Naive thymus-derived CD4-positive, alpha-beta T cell (primary cell): ENCODE results near the gene GPR183. TPM values are rescaled to one million over a fixed set of nuclear protein-coding genes. Genes with fewer than 3 reads are reported as not detected.
A peak's percentile ranks its signal among the peaks of the same experiment; 100 is the strongest.

Source experiments
- ATAC-seq: fragments of 150-1000 bp; cut with Tn5 transposase; 2 replicates; pipeline ENCODE4 v1.10.0; 2021; ENCODE audit warnings: mild to moderate bottlenecking, moderate library complexity
- CTCF ChIA-PET: fragments of 350-600 bp; sonication (Branson Sonifier 250); formaldehyde crosslinking; loops from one replicate; lab custom pipeline; 2021; ENCODE audit warnings: antibody characterized with exemption; lab: Charles Lee
- POLR2A ChIA-PET: fragments of 350-600 bp; sonication (Branson Sonifier 250); formaldehyde crosslinking; loops from one replicate; lab custom pipeline; 2021; ENCODE audit warnings: antibody characterized with exemption, inconsistent platforms; lab: Charles Lee
- DNase-seq, 9 donors: peaks; one replicate each; pipeline versions ENCODE4 v3.0.0 to v3.0.0-alpha.2; 2020 to 2022; ENCODE audit warnings: mixed read lengths in 1 of 9
- H3K27ac ChIP-seq: one replicate; pipeline ENCODE4 v1.7.0; 2013; ENCODE audit warnings: mild to moderate bottlenecking, low read depth, low read length, moderate library complexity
- H3K27me3 ChIP-seq, 2 donors: one replicate each; pipeline ENCODE4 v1.7.0; 2013; ENCODE audit warnings: low read length in 2 of 2, mild to moderate bottlenecking in 2 of 2, moderate library complexity in 2 of 2; ENCODE audit not compliant: control insufficient read depth in 2 of 2, insufficient read depth in 2 of 2
- H3K36me3 ChIP-seq, 3 experiments: 1 replicate in 2 of 3; 2 replicates in 1 of 3; pipeline ENCODE4 v1.7.0; 2013; ENCODE audit warnings: low read length in 3 of 3, mild to moderate bottlenecking in 3 of 3, moderate library complexity in 1 of 3; ENCODE audit not compliant: insufficient read depth in 3 of 3, control insufficient read depth in 2 of 3
- H3K4me1 ChIP-seq, 2 donors: one replicate each; pipeline ENCODE4 v1.7.0; 2013; ENCODE audit warnings: low read length in 2 of 2, mild to moderate bottlenecking in 2 of 2, moderate library complexity in 1 of 2; ENCODE audit not compliant: control insufficient read depth in 2 of 2, insufficient read depth in 2 of 2
- H3K4me3 ChIP-seq: 2 replicates; pipeline ENCODE4 v1.7.0; 2013; ENCODE audit warnings: mild to moderate bottlenecking, low read length
- H3K9me3 ChIP-seq, 3 experiments: 1 replicate in 2 of 3; 2 replicates in 1 of 3; pipeline ENCODE4 v1.7.0; 2013; ENCODE audit warnings: low read length in 3 of 3; ENCODE audit not compliant: control insufficient read depth in 2 of 3
- H3K27ac Mint-ChIP-seq, 9 donors: one replicate each; pipeline ENCODE4 v1.8.0; 2020 to 2022; ENCODE audit warnings: mixed read lengths in 9 of 9, mild to moderate bottlenecking in 8 of 9, moderate library complexity in 5 of 9, inconsistent platforms in 2 of 9
- H3K27me3 Mint-ChIP-seq, 5 donors: one replicate each; pipeline ENCODE4 v1.8.0; 2021 to 2022; ENCODE audit warnings: mixed read lengths in 5 of 5, mild to moderate bottlenecking in 1 of 5
- H3K36me3 Mint-ChIP-seq, 5 donors: one replicate each; pipeline ENCODE4 v1.8.0; 2020 to 2022; ENCODE audit warnings: mixed read lengths in 5 of 5, mild to moderate bottlenecking in 3 of 5, inconsistent platforms in 1 of 5
- H3K4me1 Mint-ChIP-seq, 7 donors: one replicate each; pipeline ENCODE4 v1.8.0; 2020 to 2022; ENCODE audit warnings: mixed read lengths in 7 of 7, mild to moderate bottlenecking in 3 of 7, inconsistent platforms in 1 of 7
- H3K4me3 Mint-ChIP-seq, 10 donors: one replicate each; pipeline ENCODE4 v1.8.0; 2020 to 2022; ENCODE audit warnings: mild to moderate bottlenecking in 10 of 10, mixed read lengths in 10 of 10, moderate library complexity in 6 of 10, inconsistent platforms in 2 of 10
- H3K9me3 Mint-ChIP-seq, 11 donors: one replicate each; pipeline ENCODE4 v1.8.0; 2020 to 2022; ENCODE audit warnings: mixed read lengths in 11 of 11, mild to moderate bottlenecking in 4 of 11, inconsistent platforms in 1 of 11, moderate library complexity in 1 of 11
- intact Hi-C, 2 donors: fragments of 100-400 bp; cut with micrococcal nuclease; formaldehyde crosslinking; loops; one replicate each; pipeline ENCODE4 v1.15.1; 2023
- polyA plus RNA-seq, 2 donors: library from polyadenylated mRNA; unstranded; fragments of 300-500 nt; fragmentation: Illumina TruSeq; gene quantifications; one replicate each; pipeline ENCODE4 v1.2.3, GENCODE V29; 2021
- total RNA-seq, 6 experiments: library from RNA in 5 of 6; stranded (reverse) in 5 of 6; gene quantifications; 1 replicate in 5 of 6; 2 replicates in 1 of 6; pipeline ENCODE4 v1.2.3 and lab custom pipeline; 2021 to 2026

GPR183 gene
- total and polyA plus RNA-seq, 7 experiments from 2014 or later = 26.8 to 241 (median 216) TPM

DNA sequence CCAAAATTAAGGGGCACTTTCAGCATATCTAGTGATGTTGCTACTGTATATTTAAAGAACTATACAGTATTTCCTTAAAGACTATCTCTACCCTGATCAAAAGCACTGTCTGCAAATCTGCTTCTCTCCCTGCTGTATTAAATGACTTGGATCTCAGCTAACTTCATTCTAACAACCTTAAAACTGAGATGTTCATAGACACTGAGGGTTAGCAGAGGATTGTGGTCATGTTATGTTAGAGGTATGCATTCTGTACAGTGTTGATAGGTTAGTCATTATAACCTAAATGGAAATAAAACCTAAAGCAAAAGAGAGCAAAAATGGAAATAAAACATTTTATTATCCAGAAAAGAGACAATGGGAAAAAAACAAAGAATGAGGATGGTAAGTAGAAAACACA is 9.9 kb downstream of the GPR183 start:
- intact Hi-C loops = loop anchor here (1.0 to 10.0 kb wide), 4 partner anchors 8 to 307 kb away; partner anchors contain the start of gene CLYBL (in 1 of the 2)
- Histone ChIP-seq H3K27me3 (no peaks in the 10 kb centered on the region), H3K4me3 (peak overlapping the region; percentile 28), H3K9me3 (no peaks in the 10 kb centered on the region), H3K36me3 (peaks cover 0 to 21% (median 19%) of the 10 kb centered on the region in 3 experiments), H3K4me1 (peaks cover 81 to 87% of the 10 kb centered on the region in 2 donors), H3K27ac (peak overlapping the region; percentile 73)
- Mint-ChIP-seq H3K9me3 (peaks cover 0 to 2% (median 0%) of the 10 kb centered on the region in 11 donors), H3K36me3 (peaks cover 10 to 43% (median 34%) of the 10 kb centered on the region in 5 donors), H3K4me1 (peaks cover 61 to 94% (median 88%) of the 10 kb centered on the region in 7 donors), H3K27ac (peak overlapping the region; percentile 86 to 98 (median 93)), H3K4me3 (peak overlapping the region; percentile 14 to 91 (median 82)), H3K27me3 (no peaks in the 10 kb centered on the region)
- ChIA-PET CTCF (interaction anchor here (0.7 to 3.7 kb wide), 10 partner anchors 9 to 1455 kb away, joined by 3 to 19 read pairs (median 5); no protein-coding TSS in a partner anchor), POLR2A (interaction anchor here (0.9 to 14.3 kb wide), 13 partner anchors 9 to 97 kb away, joined by 3 to 364 read pairs (median 7); partner anchors contain the start of genes GPR183 and UBAC2)
- no peak for DNase-seq
- ATAC-seq = no peak

DNA sequence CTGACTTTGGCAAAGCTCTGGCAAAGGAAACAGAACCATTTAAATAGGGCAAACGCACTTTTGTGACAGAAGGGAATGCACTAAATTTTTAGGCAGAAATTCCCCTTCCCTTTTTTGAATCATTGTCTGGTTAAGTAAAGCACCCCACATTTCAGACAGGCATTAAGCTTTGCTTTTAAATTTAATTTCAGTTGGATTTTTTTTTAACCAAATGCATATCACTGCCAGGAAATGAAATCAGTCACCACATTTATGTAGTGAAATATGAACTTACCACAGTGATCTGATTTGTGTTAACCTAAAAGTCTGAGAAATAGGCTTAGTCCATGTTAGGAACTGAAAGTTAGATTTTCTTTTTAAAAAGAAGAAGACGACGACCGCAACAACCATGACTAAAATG is 10.8 kb downstream of the GPR183 start:
- ChIA-PET CTCF (interaction anchor here (0.6 to 3.7 kb wide), 6 partner anchors 12 to 222 kb away, joined by 3 to 19 read pairs (median 4); no protein-coding TSS in a partner anchor), POLR2A (interaction anchor here (0.6 to 14.3 kb wide), 10 partner anchors 10 to 96 kb away, joined by 3 to 364 read pairs (median 14); partner anchors contain the start of genes GPR183 and UBAC2)
- Histone ChIP-seq H3K4me1 (peaks cover 78 to 81% of the 10 kb centered on the region in 2 donors), H3K4me3 (peak overlapping the region; percentile 28), H3K27me3 (no peaks in the 10 kb centered on the region), H3K27ac (peak overlapping the region; percentile 73), H3K9me3 (no peaks in the 10 kb centered on the region), H3K36me3 (peaks cover 0 to 21% (median 19%) of the 10 kb centered on the region in 3 experiments)
- intact Hi-C loops = loop anchor here (1.0 to 10.0 kb wide), 4 partner anchors 11 to 308 kb away; partner anchors contain the start of genes CLYBL (in 1 of the 2) and GPR183 (in 1 of the 2)
- Mint-ChIP-seq H3K4me1 (peaks cover 60 to 94% (median 88%) of the 10 kb centered on the region in 7 donors), H3K9me3 (peaks cover 0 to 2% (median 0%) of the 10 kb centered on the region in 11 donors), H3K36me3 (peaks cover 10 to 43% (median 34%) of the 10 kb centered on the region in 5 donors), H3K27me3 (no peaks in the 10 kb centered on the region), H3K27ac (peak overlapping the region; percentile 89 to 98 (median 93)), H3K4me3 (peak overlapping the region; percentile 73 to 91 (median 82))
- DNase-seq (peak in 6 of 9 donors; percentile 49 to 69 (median 57)), ATAC-seq (peak; percentile 59)

DNA sequence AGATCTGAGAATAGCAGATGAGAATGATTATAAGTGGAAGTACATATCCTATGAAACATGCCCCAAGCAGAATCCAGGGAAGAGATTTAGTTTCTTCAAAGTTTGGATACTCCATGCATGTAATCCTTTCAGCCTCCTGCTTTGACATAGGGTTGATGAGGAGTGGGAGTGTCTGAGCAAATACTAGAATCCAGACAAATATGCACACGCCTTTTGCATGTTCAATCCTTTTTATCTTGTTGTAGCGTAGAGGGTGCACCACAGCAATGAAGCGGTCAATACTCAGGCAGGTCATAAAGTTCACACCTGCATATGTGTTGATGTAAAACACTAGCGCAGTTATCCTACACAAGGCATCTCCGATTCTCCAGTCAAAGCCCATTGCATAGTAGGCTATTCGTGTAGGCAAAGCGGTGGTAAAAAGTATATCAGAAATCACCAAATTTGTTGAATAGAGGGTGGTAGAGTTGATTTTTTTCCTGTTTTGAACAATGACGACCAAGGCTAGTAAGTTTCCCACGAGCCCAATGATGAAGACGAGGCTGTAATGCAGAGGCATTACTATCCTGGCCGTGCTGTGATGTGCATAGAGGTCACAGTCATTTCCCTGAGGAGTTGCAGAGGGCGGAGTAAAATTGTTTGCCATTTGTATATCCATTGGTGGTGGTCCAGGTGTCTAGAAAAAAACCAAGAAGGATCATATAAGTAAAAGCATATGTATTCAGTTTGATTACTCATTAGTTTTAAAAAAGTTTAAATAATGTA is 11.5 kb downstream of the GPR183 start:
- Histone ChIP-seq H3K4me3 (peak overlapping the region; percentile 10), H3K27ac (peak overlapping the region; percentile 73), H3K27me3 (no peaks in the 10 kb centered on the region), H3K9me3 (no peaks in the 10 kb centered on the region), H3K4me1 (peaks cover 78 to 82% of the 10 kb centered on the region in 2 donors), H3K36me3 (peaks cover 0 to 21% (median 19%) of the 10 kb centered on the region in 3 experiments)
- H3K4me1 Mint-ChIP-seq = peaks cover 64 to 97% (median 91%) of the 10 kb centered on the region in 7 donors
- intact Hi-C loops = loop anchor here (1.0 to 10.0 kb wide), 4 partner anchors 12 to 309 kb away; partner anchors contain the start of genes CLYBL (in 1 of the 2) and GPR183 (in 1 of the 2)
- CTCF ChIA-PET = interaction anchor here (0.5 to 2.3 kb wide), 5 partner anchors 13 to 119 kb away, joined by 3 to 6 read pairs (median 3); no protein-coding TSS in a partner anchor
- H3K36me3 Mint-ChIP-seq = peaks cover 10 to 48% (median 34%) of the 10 kb centered on the region in 5 donors
- no peak for ATAC-seq
- peak overlapping the region; percentile 72 to 98 (median 93) for H3K27ac Mint-ChIP-seq
- H3K27me3 Mint-ChIP-seq = no peaks in the 10 kb centered on the region
- H3K9me3 Mint-ChIP-seq = peaks cover 0 to 2% (median 0%) of the 10 kb centered on the region in 11 donors
- peak overlapping the region; percentile 56 to 85 (median 78) for H3K4me3 Mint-ChIP-seq
- POLR2A ChIA-PET = interaction anchor here (0.7 to 14.3 kb wide), 9 partner anchors 9 to 95 kb away, joined by 3 to 364 read pairs (median 17); partner anchors contain the start of genes GPR183 and UBAC2
- DNase-seq = no peak

DNA sequence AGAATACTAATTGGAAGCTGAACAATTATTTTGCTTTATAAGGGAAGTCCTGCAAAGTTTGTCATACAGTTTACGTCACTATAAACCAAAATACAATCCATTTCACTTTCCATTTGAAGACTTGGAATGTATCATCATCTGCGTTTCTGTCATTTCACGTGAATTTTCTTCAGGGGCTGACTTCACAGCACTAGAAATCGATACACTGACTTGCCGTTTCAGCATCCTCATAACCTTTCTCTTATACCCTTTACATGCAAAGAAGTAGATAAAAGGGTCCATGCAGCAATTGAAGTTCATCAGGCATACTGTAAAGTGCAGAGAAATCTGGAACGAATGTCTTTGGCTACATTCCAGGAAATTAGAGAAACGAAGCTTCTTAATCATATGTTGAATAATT is 12.2 kb downstream of the GPR183 start:
- intact Hi-C loops = loop anchor here in 1 of 2 donors (10.0 kb wide), 1 partner anchor 310 kb away; the partner anchor contains the start of gene CLYBL
- Histone ChIP-seq H3K4me1 (peaks cover 71 to 79% of the 10 kb centered on the region in 2 donors), H3K27me3 (no peaks in the 10 kb centered on the region), H3K9me3 (no peaks in the 10 kb centered on the region), H3K4me3 (peak overlapping the region; percentile 10), H3K36me3 (peaks cover 0 to 21% (median 19%) of the 10 kb centered on the region in 3 experiments), H3K27ac (peak overlapping the region; percentile 73)
- peak overlapping the region; percentile 72 to 98 (median 93) for H3K27ac Mint-ChIP-seq
- H3K9me3 Mint-ChIP-seq = no peaks in the 10 kb centered on the region
- peak in 1 of 9 donors; percentile 19 for DNase-seq
- ATAC-seq = no peak
- peak overlapping the region in 9 of 10 donors; percentile 62 to 85 (median 80) for H3K4me3 Mint-ChIP-seq
- H3K36me3 Mint-ChIP-seq = peaks cover 13 to 50% (median 38%) of the 10 kb centered on the region in 5 donors
- H3K4me1 Mint-ChIP-seq = peaks cover 65 to 97% (median 91%) of the 10 kb centered on the region in 7 donors
- CTCF ChIA-PET = interaction anchor here (0.5 to 1.5 kb wide), 2 partner anchors 29 to 51 kb away, joined by 3 read pairs; no protein-coding TSS in a partner anchor
- no peaks in the 10 kb centered on the region for H3K27me3 Mint-ChIP-seq
- POLR2A ChIA-PET = interaction anchor here (0.7 to 5.4 kb wide), 5 partner anchors 9 to 20 kb away, joined by 3 to 39 read pairs (median 7); partner anchors contain the start of gene GPR183

DNA sequence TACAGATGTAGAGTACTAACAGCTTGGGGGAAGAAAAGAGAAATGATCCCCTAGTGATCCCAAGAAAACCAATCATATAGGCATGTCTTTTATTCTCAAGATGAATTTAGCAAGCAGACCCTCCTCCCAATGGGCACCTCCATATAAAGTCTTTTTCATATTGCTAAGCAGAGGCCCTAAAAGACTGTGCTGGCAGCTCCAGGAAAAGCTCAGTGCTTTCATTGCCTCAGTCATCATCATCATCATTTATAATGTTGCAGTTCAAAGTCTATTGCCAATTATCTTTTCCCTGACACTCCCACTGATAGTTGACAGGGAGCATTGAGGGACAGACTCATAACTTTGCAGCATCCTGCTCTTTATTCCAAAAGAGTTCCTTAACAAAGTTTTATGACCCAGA is 13.0 kb downstream of the GPR183 start:
- H3K4me1 ChIP-seq = peaks cover 66 to 79% of the 10 kb centered on the region in 2 donors
- DNase-seq = no peak
- Mint-ChIP-seq H3K36me3 (peaks cover 13 to 52% (median 43%) of the 10 kb centered on the region in 5 donors), H3K27me3 (no peaks in the 10 kb centered on the region), H3K27ac (peak overlapping the region in 8 of 9 donors; percentile 38 to 96 (median 82)), H3K4me3 (peak overlapping the region in 9 of 10 donors; percentile 7 to 66 (median 47)), H3K9me3 (no peaks in the 10 kb centered on the region), H3K4me1 (peaks cover 67 to 97% (median 91%) of the 10 kb centered on the region in 7 donors)
- no peaks in the 10 kb centered on the region for H3K27me3 ChIP-seq
- peaks cover 0 to 24% (median 19%) of the 10 kb centered on the region in 3 experiments for H3K36me3 ChIP-seq
- CTCF ChIA-PET = interaction anchor here (0.9 to 2.6 kb wide), 4 partner anchors 10 to 28 kb away, joined by 3 to 13 read pairs (median 4); no protein-coding TSS in a partner anchor
- ATAC-seq = no peak
- H3K27ac ChIP-seq = peak overlapping the region; percentile 73
- H3K4me3 ChIP-seq = no peak overlapping the region
- POLR2A ChIA-PET = interaction anchor here (1.0 to 5.4 kb wide), 8 partner anchors 9 to 31 kb away, joined by 3 to 39 read pairs (median 6); partner anchors contain the start of gene GPR183
- no peaks in the 10 kb centered on the region for H3K9me3 ChIP-seq
- intact Hi-C loops = loop anchor here in 1 of 2 donors (10.0 kb wide), 1 partner anchor 311 kb away; the partner anchor contains the start of gene CLYBL
